ENCODE data around the gene DUSP22. TPM values are rescaled to one million over a fixed set of nuclear protein-coding genes. Genes with fewer than 3 reads are reported as not detected.
A peak's percentile ranks its signal among the peaks of the same experiment; 100 is the strongest.
"Not testable (repeated sequence)": the region's sequence is repeated elsewhere in the genome, so short reads cannot be mapped to it uniquely, and the experiment has no call there.

DUSP22 gene, protein sequence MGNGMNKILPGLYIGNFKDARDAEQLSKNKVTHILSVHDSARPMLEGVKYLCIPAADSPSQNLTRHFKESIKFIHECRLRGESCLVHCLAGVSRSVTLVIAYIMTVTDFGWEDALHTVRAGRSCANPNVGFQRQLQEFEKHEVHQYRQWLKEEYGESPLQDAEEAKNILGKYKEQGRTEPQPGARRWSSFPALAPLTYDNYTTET
- 17.0 and 18.6 TPM in 2 replicates for total RNA-seq (ENCODE audit: low replicate concordance)

DNA sequence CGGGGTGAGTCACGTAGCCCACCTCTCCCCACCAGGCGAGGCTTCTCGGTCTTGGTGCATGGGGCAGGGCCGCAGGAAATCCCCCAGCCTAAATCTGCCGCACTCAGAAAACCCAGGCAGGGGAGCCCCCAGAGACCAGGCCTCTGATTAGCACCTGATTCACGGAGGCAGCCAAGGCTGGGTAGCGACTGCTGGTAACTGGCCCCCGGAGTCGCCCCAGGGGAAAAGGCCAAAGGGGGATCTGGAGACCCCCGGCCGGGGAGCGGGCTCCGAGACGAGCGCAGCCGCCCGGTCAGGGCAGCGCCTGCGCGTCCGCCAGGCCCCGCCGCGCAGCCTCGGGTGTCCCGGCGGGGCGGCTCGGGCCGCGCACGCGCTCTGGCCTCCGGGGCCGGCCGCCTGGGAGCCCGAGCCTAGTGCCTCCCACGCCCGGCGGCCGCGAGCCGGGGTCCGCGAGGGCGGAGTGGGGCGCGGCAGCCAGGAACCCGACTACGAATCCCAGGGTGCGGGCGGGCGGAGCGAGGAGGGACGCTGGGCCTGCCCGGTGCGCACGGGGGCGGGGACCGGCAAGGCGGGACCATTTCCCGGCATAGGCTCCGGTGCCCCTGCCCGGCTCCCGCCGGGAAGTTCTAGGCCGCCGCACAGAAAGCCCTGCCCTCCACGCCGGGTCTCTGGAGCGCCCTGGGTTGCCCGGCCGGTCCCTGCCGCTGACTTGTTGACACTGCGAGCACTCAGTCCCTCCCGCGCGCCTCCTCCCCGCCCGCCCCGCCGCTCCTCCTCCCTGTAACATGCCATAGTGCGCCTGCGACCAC lies at the start of gene DUSP22:
Gene DUSP22, plus strand, starts transcription at position 791 of the 809 bp plus-strand sequence. CDS start 53 bp downstream, outside the sequence.
- TF ChIP-seq, protein P1, sequence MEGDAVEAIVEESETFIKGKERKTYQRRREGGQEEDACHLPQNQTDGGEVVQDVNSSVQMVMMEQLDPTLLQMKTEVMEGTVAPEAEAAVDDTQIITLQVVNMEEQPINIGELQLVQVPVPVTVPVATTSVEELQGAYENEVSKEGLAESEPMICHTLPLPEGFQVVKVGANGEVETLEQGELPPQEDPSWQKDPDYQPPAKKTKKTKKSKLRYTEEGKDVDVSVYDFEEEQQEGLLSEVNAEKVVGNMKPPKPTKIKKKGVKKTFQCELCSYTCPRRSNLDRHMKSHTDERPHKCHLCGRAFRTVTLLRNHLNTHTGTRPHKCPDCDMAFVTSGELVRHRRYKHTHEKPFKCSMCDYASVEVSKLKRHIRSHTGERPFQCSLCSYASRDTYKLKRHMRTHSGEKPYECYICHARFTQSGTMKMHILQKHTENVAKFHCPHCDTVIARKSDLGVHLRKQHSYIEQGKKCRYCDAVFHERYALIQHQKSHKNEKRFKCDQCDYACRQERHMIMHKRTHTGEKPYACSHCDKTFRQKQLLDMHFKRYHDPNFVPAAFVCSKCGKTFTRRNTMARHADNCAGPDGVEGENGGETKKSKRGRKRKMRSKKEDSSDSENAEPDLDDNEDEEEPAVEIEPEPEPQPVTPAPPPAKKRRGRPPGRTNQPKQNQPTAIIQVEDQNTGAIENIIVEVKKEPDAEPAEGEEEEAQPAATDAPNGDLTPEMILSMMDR (IDR thresholded peaks at IDR 0.05; ENCODE audit: insufficient read depth, low read length): no peak
- peak; percentile 83 for DNase-seq (ENCODE audit: low read depth)
- peak within 1 kb of the TSS; percentile 80 for H3K4me3 ChIP-seq (ENCODE audit: low read depth, low read length)

- TF ChIP-seq, protein P1 (IDR thresholded peaks at IDR 0.05; ENCODE audit: insufficient read depth, low read length): no peak
- DNase-seq (ENCODE audit: low read depth): no peak
- no peak overlapping the region for H3K4me3 ChIP-seq (ENCODE audit: low read depth, low read length)
These were observed 45.9 kb upstream of the DUSP22 start for GRCh38 chr6:246352-246751.

GRCh38 chr6:247351-247750 lies 44.9 kb upstream of the DUSP22 start:
- H3K4me3 ChIP-seq (ENCODE audit: low read depth, low read length): no peak overlapping the region
- TF ChIP-seq, protein P1 (IDR thresholded peaks at IDR 0.05; ENCODE audit: insufficient read depth, low read length): no peak

GRCh38 chr6:248046-248445 lies 44.2 kb upstream of the DUSP22 start:
- H3K4me3 ChIP-seq (ENCODE audit: low read depth, low read length); DNase-seq (ENCODE audit: low read depth): not testable (repeated sequence)

More at GRCh38 chr6:247351-247750, 44.9 kb upstream of the DUSP22 start:
- no peak for DNase-seq (ENCODE audit: low read depth)

GRCh38 chr6:250676-251075 lies 41.6 kb upstream of the DUSP22 start:
- TF ChIP-seq, protein P1 (IDR thresholded peaks at IDR 0.05; ENCODE audit: insufficient read depth, low read length): no peak

GRCh38 chr6:251920-252319 lies 40.4 kb upstream of the DUSP22 start:
- no peak for DNase-seq (ENCODE audit: low read depth)
- no peak overlapping the region for H3K4me3 ChIP-seq (ENCODE audit: low read depth, low read length)
- TF ChIP-seq, protein P1 (IDR thresholded peaks at IDR 0.05; ENCODE audit: insufficient read depth, low read length): no peak

More at GRCh38 chr6:250676-251075, 41.6 kb upstream of the DUSP22 start:
- no peak overlapping the region for H3K4me3 ChIP-seq (ENCODE audit: low read depth, low read length)
- no peak for DNase-seq (ENCODE audit: low read depth)

DNA sequence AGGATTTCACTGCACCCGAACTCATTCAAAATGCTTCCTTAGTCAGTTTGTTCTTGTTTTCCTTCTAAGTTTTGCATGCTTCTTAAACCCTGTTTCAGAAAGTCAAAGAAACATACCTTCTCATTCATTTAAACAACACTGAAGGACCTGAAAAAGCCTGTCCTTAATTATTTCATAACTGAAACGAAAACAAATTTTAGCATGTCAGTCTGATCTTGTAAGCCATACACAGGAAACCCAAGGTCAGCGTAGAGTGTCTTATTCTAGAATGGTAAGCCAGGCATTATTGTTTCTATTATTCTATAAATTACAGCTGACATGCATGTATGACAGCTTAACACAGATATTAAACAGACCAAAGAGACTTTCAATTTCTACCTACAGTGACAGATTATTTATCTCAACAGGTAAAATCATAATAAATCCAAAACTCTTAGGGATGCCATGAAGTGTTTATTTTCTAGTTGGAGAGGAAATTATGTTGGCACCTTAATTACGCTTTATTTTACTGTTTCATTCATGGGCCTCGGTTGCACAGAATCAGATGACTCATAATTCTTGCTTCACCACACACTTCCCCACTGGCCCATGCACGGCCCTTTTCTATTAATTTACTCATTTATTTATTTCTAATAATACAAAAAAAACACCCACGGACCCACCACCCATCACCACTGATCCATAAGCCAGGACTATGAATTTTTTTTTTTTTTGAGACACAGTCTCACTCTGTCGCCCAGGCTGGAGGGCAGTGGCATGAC lies 39.3 kb upstream of the DUSP22 start:
- H3K4me3 ChIP-seq (ENCODE audit: low read depth, low read length): no peak overlapping the region
- TF ChIP-seq, protein P1 (IDR thresholded peaks at IDR 0.05; ENCODE audit: insufficient read depth, low read length): no peak
- DNase-seq (ENCODE audit: low read depth): no peak

All from fibroblast of the aortic adventitia (primary cell).